Coronary artery (tissue), 2 donors: ENCODE measurements around the gene CAPN2.
A peak's percentile ranks its signal among the peaks of the same experiment; 100 is the strongest.

Experiments
- DNase-seq: peaks from one replicate; pipeline ENCODE4 v3.0.0-alpha.2; 2017; ENCODE audit warnings: low spot score
- H3K27ac ChIP-seq, 2 donors: fragments of 200-600 bp; sonication (generic); one replicate each; pipeline ENCODE4 v1.5.1; 2016 to 2019
- H3K4me3 ChIP-seq: fragments of 200-600 bp; sonication (generic); 2 replicates; pipeline ENCODE4 v1.5.1; 2016; ENCODE audit warnings: mild to moderate bottlenecking, moderate library complexity
- TF ChIP-seq, protein P1 (sequence below): fragments of 200-600 bp; sonication (generic); IDR thresholded peaks from one replicate; pipeline ENCODE4 v1.5.1; 2019; ENCODE audit warnings: antibody characterized with exemption

The CAPN2 gene

DNA sequence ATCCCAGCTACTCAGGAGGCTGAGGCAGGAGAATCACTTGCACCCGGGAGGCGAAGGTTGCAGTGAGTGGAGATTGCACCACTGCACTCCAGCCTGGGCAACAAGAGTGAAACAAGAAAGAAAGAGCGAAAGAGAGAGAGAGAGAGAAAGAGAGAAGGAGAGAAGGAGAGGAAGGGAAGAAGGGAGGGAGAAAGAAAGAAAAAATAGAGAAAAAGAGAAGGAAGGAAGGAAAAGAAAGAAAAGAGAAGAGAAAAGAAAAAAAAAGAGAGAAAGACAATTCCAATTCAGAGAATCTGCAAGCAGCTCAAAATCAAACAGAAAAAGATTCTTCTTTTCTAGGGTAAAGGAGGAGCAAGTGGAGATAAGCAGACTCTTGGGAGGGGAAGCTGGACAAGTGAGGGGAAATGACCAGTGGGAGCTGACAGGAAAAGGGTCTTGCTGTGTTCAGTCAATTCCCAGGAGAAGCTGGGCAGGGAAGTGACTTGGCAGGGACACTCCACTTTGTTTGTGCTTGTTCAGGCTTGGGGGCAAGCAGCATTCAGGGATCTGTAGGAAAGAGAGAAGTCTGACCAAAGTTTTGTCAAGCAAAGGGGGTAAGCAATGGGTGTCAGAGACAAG lies 3.6 kb upstream of the CAPN2 start:
- peak overlapping the region; percentile 39 for H3K27ac ChIP-seq
- TF ChIP-seq, protein P1, sequence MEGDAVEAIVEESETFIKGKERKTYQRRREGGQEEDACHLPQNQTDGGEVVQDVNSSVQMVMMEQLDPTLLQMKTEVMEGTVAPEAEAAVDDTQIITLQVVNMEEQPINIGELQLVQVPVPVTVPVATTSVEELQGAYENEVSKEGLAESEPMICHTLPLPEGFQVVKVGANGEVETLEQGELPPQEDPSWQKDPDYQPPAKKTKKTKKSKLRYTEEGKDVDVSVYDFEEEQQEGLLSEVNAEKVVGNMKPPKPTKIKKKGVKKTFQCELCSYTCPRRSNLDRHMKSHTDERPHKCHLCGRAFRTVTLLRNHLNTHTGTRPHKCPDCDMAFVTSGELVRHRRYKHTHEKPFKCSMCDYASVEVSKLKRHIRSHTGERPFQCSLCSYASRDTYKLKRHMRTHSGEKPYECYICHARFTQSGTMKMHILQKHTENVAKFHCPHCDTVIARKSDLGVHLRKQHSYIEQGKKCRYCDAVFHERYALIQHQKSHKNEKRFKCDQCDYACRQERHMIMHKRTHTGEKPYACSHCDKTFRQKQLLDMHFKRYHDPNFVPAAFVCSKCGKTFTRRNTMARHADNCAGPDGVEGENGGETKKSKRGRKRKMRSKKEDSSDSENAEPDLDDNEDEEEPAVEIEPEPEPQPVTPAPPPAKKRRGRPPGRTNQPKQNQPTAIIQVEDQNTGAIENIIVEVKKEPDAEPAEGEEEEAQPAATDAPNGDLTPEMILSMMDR, result no peak
- DNase-seq, result no peak
- H3K4me3 ChIP-seq, result no peak overlapping the region

DNA sequence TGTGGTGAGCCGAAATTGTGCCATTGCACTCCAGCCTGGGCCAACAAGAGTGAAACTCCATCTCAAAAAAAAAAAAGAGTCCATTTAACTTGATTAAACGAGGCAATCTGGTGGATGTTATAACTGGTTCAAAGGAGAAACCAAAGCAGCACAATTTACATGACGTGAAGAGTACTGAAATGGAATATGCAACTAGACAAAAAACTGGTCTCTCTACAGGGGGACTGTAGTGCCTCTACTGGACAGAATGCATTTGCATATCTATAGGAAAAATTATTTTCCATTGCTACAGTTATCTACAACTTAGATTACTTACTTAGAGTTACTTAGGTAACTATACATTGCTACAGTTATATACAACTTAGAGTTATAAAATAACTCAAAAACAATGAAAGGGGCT lies 2.7 kb upstream of the CAPN2 start:
- no peak overlapping the region for H3K4me3 ChIP-seq
- no peak for DNase-seq
- TF ChIP-seq, protein P1, result peak; percentile 11
- H3K27ac ChIP-seq, result peak overlapping the region; percentile 39

DNA sequence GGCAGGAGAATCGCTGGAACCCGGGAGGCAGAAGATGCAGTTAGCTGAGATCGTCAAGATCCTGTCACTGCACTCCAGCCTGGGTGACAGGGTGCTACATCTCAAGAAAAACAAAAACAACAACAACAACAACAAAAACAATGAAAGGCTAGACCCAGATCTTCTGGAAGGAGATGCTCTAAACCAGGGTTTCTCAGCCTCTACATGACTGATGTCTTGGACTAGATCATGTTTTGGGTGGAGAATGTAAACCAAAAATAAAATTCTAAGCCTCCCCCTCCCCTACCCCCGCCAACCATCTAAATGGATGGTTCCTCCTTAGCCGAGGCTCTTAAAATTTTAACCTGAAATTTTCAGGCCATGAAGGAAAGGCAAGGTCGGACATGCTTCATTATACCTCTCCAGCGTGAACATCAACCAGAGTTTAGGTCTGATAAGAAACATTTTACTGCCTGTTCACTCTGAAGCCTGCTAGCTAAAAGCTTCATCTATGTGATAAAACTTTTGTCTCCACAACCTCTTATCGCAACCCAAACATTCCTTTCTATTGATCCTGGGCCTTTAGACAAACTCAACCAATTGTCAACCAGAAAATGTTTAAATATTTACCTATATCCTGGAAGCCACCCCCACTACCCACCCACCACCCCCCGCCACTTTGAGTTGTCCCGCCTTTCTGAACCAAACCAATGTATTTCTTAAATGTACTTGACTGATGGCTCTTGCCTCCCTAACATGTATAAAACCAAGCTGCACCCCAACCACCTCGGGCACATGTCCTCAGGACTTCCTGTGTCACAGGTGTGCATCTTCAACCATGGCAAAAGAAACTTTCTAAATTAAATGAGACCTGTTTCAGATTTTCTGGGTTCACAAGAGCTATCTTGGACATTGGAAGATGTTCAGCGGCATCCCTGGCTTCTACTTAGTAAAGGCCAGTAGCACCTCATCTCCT lies 1.9 kb upstream of the CAPN2 start:
- H3K4me3 ChIP-seq, result no peak overlapping the region
- H3K27ac ChIP-seq, result peak overlapping the region in 1 of 2 donors; percentile 36
- no peak for DNase-seq
- TF ChIP-seq, protein P1, result no peak

DNA sequence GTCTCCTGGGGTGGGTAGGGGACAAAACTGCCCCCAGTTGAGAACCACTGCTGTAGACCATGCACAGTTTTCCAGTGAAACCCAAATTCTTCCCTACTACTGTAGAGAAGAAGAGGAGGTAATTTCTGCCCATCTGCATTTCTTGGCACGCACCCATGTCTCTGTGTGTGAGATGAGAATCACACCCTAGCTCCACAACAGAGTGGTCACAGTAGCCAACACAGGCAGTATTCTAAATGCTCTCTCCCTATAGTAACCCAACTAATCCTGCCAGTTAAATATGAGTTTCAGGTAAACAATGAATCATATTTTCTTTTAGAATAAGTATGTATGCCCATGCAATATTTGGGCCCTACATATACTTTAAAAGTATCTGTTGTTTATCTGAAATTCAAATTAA lies 1.2 kb upstream of the CAPN2 start:
- TF ChIP-seq, protein P1, result no peak
- DNase-seq, result no peak
- H3K27ac ChIP-seq, result peak overlapping the region in 1 of 2 donors; percentile 36
- no peak overlapping the region for H3K4me3 ChIP-seq

DNA sequence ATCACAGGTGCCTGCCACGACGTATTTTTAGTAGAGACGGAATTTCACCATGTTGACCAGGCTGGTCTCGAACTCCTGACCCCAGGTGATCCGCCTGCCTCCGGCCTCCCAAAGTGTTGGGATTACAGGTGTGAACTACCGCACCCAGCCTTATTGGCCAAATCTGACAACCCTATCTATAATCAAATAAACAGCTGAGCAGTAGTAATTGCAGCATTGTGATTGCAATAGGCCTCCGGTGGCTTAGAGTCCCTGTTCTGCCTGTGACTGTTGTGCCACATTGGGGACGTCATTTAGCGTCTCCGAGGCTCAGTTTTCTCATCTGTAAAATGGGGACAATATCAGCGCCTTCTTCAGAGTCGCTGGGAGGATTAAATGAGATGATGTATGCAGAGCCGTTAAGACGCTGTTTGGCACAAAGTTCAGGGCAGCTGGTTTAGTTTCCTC lies 569 bp upstream of the CAPN2 start:
- TF ChIP-seq, protein P1, result no peak
- H3K27ac ChIP-seq, result peak overlapping the region; percentile 91 to 96

DNA sequence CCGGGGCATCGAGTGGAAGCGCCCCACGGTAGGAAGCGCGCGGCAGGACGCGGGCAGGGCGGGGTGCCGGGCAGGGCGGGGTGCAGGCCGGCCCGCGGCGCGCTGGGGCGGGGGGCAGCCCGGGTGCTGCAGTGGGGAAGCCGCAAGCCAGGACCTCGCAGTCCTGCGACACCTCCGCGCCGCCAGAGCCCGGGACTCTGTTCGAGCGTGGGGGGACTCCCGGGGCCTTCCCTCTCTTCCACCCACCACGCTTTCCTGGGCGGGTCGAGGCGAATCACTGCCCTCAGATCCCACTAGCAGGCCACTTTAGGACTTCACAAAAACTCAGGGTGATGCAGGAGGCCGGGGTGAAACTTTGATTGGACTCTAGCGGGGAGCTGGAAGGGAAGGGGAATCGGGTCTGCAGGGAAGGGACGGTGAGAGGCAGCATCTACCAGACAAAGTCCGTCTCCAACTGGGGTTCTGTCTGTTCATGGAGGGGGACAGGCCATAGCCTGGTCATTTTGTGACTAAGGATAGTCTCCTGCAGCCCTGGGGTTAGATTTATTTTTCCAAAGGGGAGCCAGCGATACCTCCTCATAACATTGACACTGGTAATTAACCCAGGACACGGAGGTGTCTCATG lies 623 bp downstream of the CAPN2 start:
- Histone ChIP-seq H3K4me3 (peak overlapping the region; percentile 86), H3K27ac (peak overlapping the region; percentile 91 to 96)
- no peak for DNase-seq
- TF ChIP-seq, protein P1, result no peak

More for the DNA sequence above, 569 bp upstream of the CAPN2 start:
- DNase-seq, result no peak
- H3K4me3 ChIP-seq, result peak overlapping the region; percentile 86
